Bronchial epithelial cell (primary cell): ENCODE results near the gene CD300A. TPM values are rescaled to one million over a fixed set of nuclear protein-coding genes. Genes with fewer than 3 reads are reported as not detected.
A peak's percentile ranks its signal among the peaks of the same experiment; 100 is the strongest.

Experiments
- DNase-seq: peaks from one replicate; pipeline ENCODE4 v3.0.0-alpha.2; 2010; ENCODE audit warnings: low read depth
- FAIRE-seq: peaks from 2 replicates; lab custom pipeline; 2011; peaks lifted over from hg19 to GRCh38; lab: Jason Lieb, UNC
- H3K27me3 ChIP-seq: 2 replicates; pipeline ENCODE4 v1.5.1; 2011; ENCODE audit warnings: low read length; ENCODE audit not compliant: control insufficient read depth, insufficient read depth
- H3K36me3 ChIP-seq: 2 replicates; pipeline ENCODE4 v1.5.1; 2011; ENCODE audit warnings: low read length; ENCODE audit not compliant: control insufficient read depth, insufficient read depth
- H3K4me3 ChIP-seq: 2 replicates; pipeline ENCODE4 v1.5.1; 2011; ENCODE audit warnings: mild to moderate bottlenecking, low read depth, low read length, control low read depth
- total RNA-seq: library from RNA; depleted of rRNA; stranded (reverse); fragments of >200 nt; gene quantifications from 2 replicates; pipeline ENCODE4 v1.2.1, GENCODE V29; 2014
- TF ChIP-seq, protein P1 (sequence below): IDR thresholded peaks from 2 replicates; pipeline ENCODE4 v1.5.1; 2011; ENCODE audit warnings: mild to moderate bottlenecking, moderate library complexity, low read length, control low read depth, inconsistent platforms; ENCODE audit not compliant: insufficient read depth, severe bottlenecking

The CD300A gene
- total RNA-seq, 1 donor from 2014 or later, result not detected

GRCh38 chr17:74527081-74527480 is 60.6 kb downstream of the CD300A start:
- TF ChIP-seq, protein P1, sequence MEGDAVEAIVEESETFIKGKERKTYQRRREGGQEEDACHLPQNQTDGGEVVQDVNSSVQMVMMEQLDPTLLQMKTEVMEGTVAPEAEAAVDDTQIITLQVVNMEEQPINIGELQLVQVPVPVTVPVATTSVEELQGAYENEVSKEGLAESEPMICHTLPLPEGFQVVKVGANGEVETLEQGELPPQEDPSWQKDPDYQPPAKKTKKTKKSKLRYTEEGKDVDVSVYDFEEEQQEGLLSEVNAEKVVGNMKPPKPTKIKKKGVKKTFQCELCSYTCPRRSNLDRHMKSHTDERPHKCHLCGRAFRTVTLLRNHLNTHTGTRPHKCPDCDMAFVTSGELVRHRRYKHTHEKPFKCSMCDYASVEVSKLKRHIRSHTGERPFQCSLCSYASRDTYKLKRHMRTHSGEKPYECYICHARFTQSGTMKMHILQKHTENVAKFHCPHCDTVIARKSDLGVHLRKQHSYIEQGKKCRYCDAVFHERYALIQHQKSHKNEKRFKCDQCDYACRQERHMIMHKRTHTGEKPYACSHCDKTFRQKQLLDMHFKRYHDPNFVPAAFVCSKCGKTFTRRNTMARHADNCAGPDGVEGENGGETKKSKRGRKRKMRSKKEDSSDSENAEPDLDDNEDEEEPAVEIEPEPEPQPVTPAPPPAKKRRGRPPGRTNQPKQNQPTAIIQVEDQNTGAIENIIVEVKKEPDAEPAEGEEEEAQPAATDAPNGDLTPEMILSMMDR, result no peak
- H3K27me3 ChIP-seq, result no peaks in the 10 kb centered on the region
- no peak overlapping the region for H3K4me3 ChIP-seq
- DNase-seq (no peak), FAIRE-seq (no peak)
- H3K36me3 ChIP-seq, result no peaks in the 10 kb centered on the region

GRCh38 chr17:74527756-74528155 is 61.3 kb downstream of the CD300A start:
- no peak for DNase-seq
- Histone ChIP-seq H3K36me3 (no peaks in the 10 kb centered on the region), H3K27me3 (no peaks in the 10 kb centered on the region), H3K4me3 (no peak overlapping the region)
- TF ChIP-seq, protein P1, result no peak
- FAIRE-seq, result no peak

- Histone ChIP-seq H3K4me3 (no peak overlapping the region), H3K27me3 (no peaks in the 10 kb centered on the region), H3K36me3 (no peaks in the 10 kb centered on the region)
- DNase-seq, result no peak
- peak; percentile 7 for FAIRE-seq
- TF ChIP-seq, protein P1, result no peak
Measured at GRCh38 chr17:74528491-74529199, 62.2 kb downstream of the CD300A start.

DNA sequence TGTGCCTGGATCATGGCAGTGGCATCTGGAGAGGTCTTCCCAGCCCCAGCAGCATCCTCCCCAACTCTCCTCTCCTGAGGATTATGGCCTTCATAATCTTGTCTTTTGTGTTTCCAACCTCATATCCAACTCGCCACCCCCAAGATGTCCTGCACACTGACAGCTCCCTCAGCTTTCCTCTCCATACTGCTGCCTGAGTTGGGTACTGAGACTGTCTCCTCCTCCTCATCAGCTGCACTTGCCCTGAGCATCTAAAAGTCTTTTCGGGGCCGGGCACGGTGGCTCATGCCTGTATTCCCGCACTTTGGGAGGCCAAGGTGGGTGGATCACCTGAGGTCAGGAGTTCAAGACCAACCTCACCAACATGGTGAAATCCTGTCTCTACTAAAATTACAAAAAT is 62.8 kb downstream of the CD300A start:
- no peaks in the 10 kb centered on the region for H3K36me3 ChIP-seq
- TF ChIP-seq, protein P1, result no peak
- FAIRE-seq (no peak), DNase-seq (no peak)
- no peaks in the 10 kb centered on the region for H3K27me3 ChIP-seq
- no peak overlapping the region for H3K4me3 ChIP-seq

GRCh38 chr17:74530831-74531150 is 64.4 kb downstream of the CD300A start:
- DNase-seq (no peak), FAIRE-seq (no peak)
- TF ChIP-seq, protein P1, result no peak
- H3K36me3 ChIP-seq, result no peaks in the 10 kb centered on the region
- H3K4me3 ChIP-seq, result no peak overlapping the region
- no peaks in the 10 kb centered on the region for H3K27me3 ChIP-seq
